Transverse colon (tissue), 4 donors: ENCODE data around the gene GLRA2.

Experiments used
- EP300 ChIP-seq: sonication (generic); formaldehyde crosslinking; IDR thresholded peaks from one replicate; pipeline ENCODE4 v1.6.1; 2017; ENCODE audit warnings: antibody characterized with exemption, low read depth
- POLR2A ChIP-seq: fragments of 450-650 bp; IDR thresholded peaks from one replicate; pipeline ENCODE4 v1.6.1; 2016; ENCODE audit warnings: antibody characterized with exemption, mild to moderate bottlenecking, moderate library complexity
- POLR2AphosphoS5 ChIP-seq, 3 donors: sonication (generic); formaldehyde crosslinking; IDR thresholded peaks; one replicate each; pipeline ENCODE4 v1.6.1; 2016; ENCODE audit warnings: antibody characterized with exemption in 3 of 3
- TF ChIP-seq, protein P1 (sequence below), 5 experiments: fragments of 200-600 bp in 3 of 5; fragments of 450-650 bp in 2 of 5; sonication (generic) in 3 of 5; IDR thresholded peaks; 1 replicate in 2 of 5; 2 replicates in 3 of 5; pipeline ENCODE4 v1.5.1; 2016 to 2017; ENCODE audit warnings: antibody characterized with exemption in 5 of 5, inconsistent platforms in 3 of 5, mild to moderate bottlenecking in 2 of 5, moderate library complexity in 1 of 5

- TF ChIP-seq, protein P1, sequence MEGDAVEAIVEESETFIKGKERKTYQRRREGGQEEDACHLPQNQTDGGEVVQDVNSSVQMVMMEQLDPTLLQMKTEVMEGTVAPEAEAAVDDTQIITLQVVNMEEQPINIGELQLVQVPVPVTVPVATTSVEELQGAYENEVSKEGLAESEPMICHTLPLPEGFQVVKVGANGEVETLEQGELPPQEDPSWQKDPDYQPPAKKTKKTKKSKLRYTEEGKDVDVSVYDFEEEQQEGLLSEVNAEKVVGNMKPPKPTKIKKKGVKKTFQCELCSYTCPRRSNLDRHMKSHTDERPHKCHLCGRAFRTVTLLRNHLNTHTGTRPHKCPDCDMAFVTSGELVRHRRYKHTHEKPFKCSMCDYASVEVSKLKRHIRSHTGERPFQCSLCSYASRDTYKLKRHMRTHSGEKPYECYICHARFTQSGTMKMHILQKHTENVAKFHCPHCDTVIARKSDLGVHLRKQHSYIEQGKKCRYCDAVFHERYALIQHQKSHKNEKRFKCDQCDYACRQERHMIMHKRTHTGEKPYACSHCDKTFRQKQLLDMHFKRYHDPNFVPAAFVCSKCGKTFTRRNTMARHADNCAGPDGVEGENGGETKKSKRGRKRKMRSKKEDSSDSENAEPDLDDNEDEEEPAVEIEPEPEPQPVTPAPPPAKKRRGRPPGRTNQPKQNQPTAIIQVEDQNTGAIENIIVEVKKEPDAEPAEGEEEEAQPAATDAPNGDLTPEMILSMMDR (IDR thresholded peaks at IDR 0.05) = no peak
- TF ChIP-seq POLR2AphosphoS5 (IDR thresholded peaks at IDR 0.05) = no peak
- TF ChIP-seq POLR2A = no peak
- no peak for TF ChIP-seq EP300
Measured at GRCh38 chrX:14698790-14699189, 169.5 kb downstream of the GLRA2 start.
